Right atrium auricular region (tissue), 2 donors: ENCODE data around the gene ROBO3. TPM values are rescaled to one million over a fixed set of nuclear protein-coding genes. Genes with fewer than 3 reads are reported as not detected.

Experiments used
- DNase-seq: peaks from one replicate; pipeline ENCODE4 v3.0.0-alpha.2; 2019; ENCODE audit warnings: low spot score
- H3K27ac ChIP-seq, 2 donors: fragments of 200-600 bp; sonication (generic); 1 replicate in 1 of 2; 2 replicates in 1 of 2; pipeline ENCODE4 v1.5.1; 2016 to 2019
- H3K27me3 ChIP-seq, 2 donors: fragments of 200-600 bp; sonication (generic); one replicate each; pipeline versions ENCODE4 v1.5.1 to v1.6.0; 2017 to 2019
- H3K36me3 ChIP-seq: fragments of 200-600 bp; sonication (generic); one replicate; pipeline ENCODE4 v1.5.1; 2016
- H3K4me1 ChIP-seq, 2 donors: fragments of 200-600 bp; sonication (generic); one replicate each; pipeline versions ENCODE4 v1.5.1 to v1.6.0; 2017 to 2019
- H3K4me3 ChIP-seq, 2 donors: fragments of 200-600 bp; sonication (generic); 1 replicate in 1 of 2; 2 replicates in 1 of 2; pipeline ENCODE4 v1.5.1; 2017 to 2019; ENCODE audit warnings: mild to moderate bottlenecking in 1 of 2, moderate library complexity in 1 of 2
- H3K9me3 ChIP-seq, 2 donors: fragments of 200-600 bp; sonication (generic); one replicate each; pipeline ENCODE4 v1.5.1; 2019
- CTCF ChIP-seq, 2 donors: fragments of 200-600 bp; sonication (generic); IDR thresholded peaks; one replicate each; pipeline ENCODE4 v1.5.1; 2019; ENCODE audit warnings: antibody characterized with exemption in 2 of 2
- total RNA-seq, 2 donors: library from RNA; depleted of rRNA; stranded (reverse); fragments of >200 nt; gene quantifications; one replicate each; pipeline ENCODE4 v1.1.0, GENCODE V29; 2016

Gene ROBO3
- total RNA-seq, 2 donors from 2014 or later, result 6.4 to 10.1 TPM

GRCh38 chr11:124840666-124841065 is 24.6 kb upstream of the ROBO3 start:
- Histone ChIP-seq H3K9me3 (no peaks in the 10 kb centered on the region), H3K27me3 (peaks cover 30 to 48% of the 10 kb centered on the region in 2 donors), H3K4me1 (peaks cover 0 to 22% of the 10 kb centered on the region in 2 donors), H3K4me3 (no peak overlapping the region), H3K36me3 (no peaks in the 10 kb centered on the region), H3K27ac (no peak overlapping the region)
- no peak for TF ChIP-seq CTCF (IDR thresholded peaks at IDR 0.05)
- DNase-seq, result no peak

- Histone ChIP-seq H3K27me3 (peaks cover 30 to 53% of the 10 kb centered on the region in 2 donors), H3K9me3 (no peaks in the 10 kb centered on the region), H3K4me1 (peaks cover 0 to 22% of the 10 kb centered on the region in 2 donors), H3K27ac (no peak overlapping the region), H3K36me3 (no peaks in the 10 kb centered on the region), H3K4me3 (no peak overlapping the region)
- no peak for TF ChIP-seq CTCF (IDR thresholded peaks at IDR 0.05)
- DNase-seq, result no peak
Observed at GRCh38 chr11:124841201-124841600, 24.0 kb upstream of the ROBO3 start.

GRCh38 chr11:124841840-124842239 is 23.4 kb upstream of the ROBO3 start:
- TF ChIP-seq CTCF (IDR thresholded peaks at IDR 0.05), result no peak

GRCh38 chr11:124842305-124842704 is 22.9 kb upstream of the ROBO3 start:
- H3K4me3 ChIP-seq, result no peak overlapping the region
- peaks cover 0 to 22% of the 10 kb centered on the region in 2 donors for H3K4me1 ChIP-seq
- peaks cover 30 to 56% of the 10 kb centered on the region in 2 donors for H3K27me3 ChIP-seq
- no peaks in the 10 kb centered on the region for H3K36me3 ChIP-seq
- no peak overlapping the region for H3K27ac ChIP-seq
- DNase-seq, result no peak
- TF ChIP-seq CTCF (IDR thresholded peaks at IDR 0.05), result no peak
- no peaks in the 10 kb centered on the region for H3K9me3 ChIP-seq

More at GRCh38 chr11:124841840-124842239, 23.4 kb upstream of the ROBO3 start:
- Histone ChIP-seq H3K27ac (no peak overlapping the region), H3K36me3 (no peaks in the 10 kb centered on the region), H3K4me3 (no peak overlapping the region), H3K9me3 (no peaks in the 10 kb centered on the region), H3K27me3 (peaks cover 30 to 55% of the 10 kb centered on the region in 2 donors), H3K4me1 (peaks cover 0 to 22% of the 10 kb centered on the region in 2 donors)
- DNase-seq, result no peak

GRCh38 chr11:124843616-124843910 is 21.7 kb upstream of the ROBO3 start:
- Histone ChIP-seq H3K4me1 (peaks cover 0 to 22% of the 10 kb centered on the region in 2 donors), H3K36me3 (no peaks in the 10 kb centered on the region), H3K9me3 (no peaks in the 10 kb centered on the region), H3K27me3 (peaks cover 30 to 57% of the 10 kb centered on the region in 2 donors), H3K27ac (no peak overlapping the region), H3K4me3 (no peak overlapping the region)
- no peak for TF ChIP-seq CTCF (IDR thresholded peaks at IDR 0.05)
- DNase-seq, result no peak

- Histone ChIP-seq H3K4me3 (no peak overlapping the region), H3K27ac (no peak overlapping the region), H3K36me3 (no peaks in the 10 kb centered on the region), H3K9me3 (no peaks in the 10 kb centered on the region), H3K27me3 (peaks cover 24 to 46% of the 10 kb centered on the region in 2 donors), H3K4me1 (peaks cover 0 to 13% of the 10 kb centered on the region in 2 donors)
- TF ChIP-seq CTCF (IDR thresholded peaks at IDR 0.05), result no peak
- no peak for DNase-seq
Observed at GRCh38 chr11:124844664-124845079, 20.6 kb upstream of the ROBO3 start.
